Adipocyte (in vitro differentiated cells): ENCODE measurements around the gene RPL13A.

Experiments
- DNase-seq: peaks from one replicate; pipeline ENCODE4 v3.0.0-alpha.2; 2015; ENCODE audit warnings: low read depth
- H3K27me3 ChIP-seq: replicated peaks from 2 replicates; pipeline ENCODE4 v1.7.0; 2013; ENCODE audit warnings: mild to moderate bottlenecking, low read length, moderate library complexity; ENCODE audit not compliant: control insufficient read depth, insufficient read depth
- H3K36me3 ChIP-seq: 2 replicates; pipeline ENCODE4 v1.7.0; 2013; ENCODE audit warnings: low read length, mild to moderate bottlenecking, moderate library complexity; ENCODE audit not compliant: control insufficient read depth, insufficient read depth, severe bottlenecking
- H3K4me1 ChIP-seq: 2 replicates; pipeline ENCODE4 v1.7.0; 2013; ENCODE audit warnings: mild to moderate bottlenecking, low read length, moderate library complexity; ENCODE audit not compliant: control insufficient read depth, insufficient read depth
- H3K4me3 ChIP-seq: 2 replicates; pipeline ENCODE4 v1.7.0; 2013; ENCODE audit warnings: mild to moderate bottlenecking, low read length, moderate library complexity
- H3K9ac ChIP-seq: 2 replicates; pipeline ENCODE4 v1.7.0; 2013; ENCODE audit warnings: mild to moderate bottlenecking, low read length, moderate library complexity
- H3K9me3 ChIP-seq: 2 replicates; pipeline ENCODE4 v1.7.0; 2013; ENCODE audit warnings: mild to moderate bottlenecking, low read length, moderate library complexity; ENCODE audit not compliant: control insufficient read depth

RPL13A gene

GRCh38 chr19:49488046-49488862, 846 bp downstream of the RPL13A start:
- H3K9ac ChIP-seq, result peak overlapping the region; percentile 100
- H3K27me3 ChIP-seq, result no peaks in the 10 kb centered on the region
- no peaks in the 10 kb centered on the region for H3K9me3 ChIP-seq
- peak overlapping the region; percentile 99 for H3K4me3 ChIP-seq
- peaks cover 42% of the 10 kb centered on the region for H3K36me3 ChIP-seq
- peaks cover 19% of the 10 kb centered on the region for H3K4me1 ChIP-seq
- peak; percentile 31 for DNase-seq

DNA sequence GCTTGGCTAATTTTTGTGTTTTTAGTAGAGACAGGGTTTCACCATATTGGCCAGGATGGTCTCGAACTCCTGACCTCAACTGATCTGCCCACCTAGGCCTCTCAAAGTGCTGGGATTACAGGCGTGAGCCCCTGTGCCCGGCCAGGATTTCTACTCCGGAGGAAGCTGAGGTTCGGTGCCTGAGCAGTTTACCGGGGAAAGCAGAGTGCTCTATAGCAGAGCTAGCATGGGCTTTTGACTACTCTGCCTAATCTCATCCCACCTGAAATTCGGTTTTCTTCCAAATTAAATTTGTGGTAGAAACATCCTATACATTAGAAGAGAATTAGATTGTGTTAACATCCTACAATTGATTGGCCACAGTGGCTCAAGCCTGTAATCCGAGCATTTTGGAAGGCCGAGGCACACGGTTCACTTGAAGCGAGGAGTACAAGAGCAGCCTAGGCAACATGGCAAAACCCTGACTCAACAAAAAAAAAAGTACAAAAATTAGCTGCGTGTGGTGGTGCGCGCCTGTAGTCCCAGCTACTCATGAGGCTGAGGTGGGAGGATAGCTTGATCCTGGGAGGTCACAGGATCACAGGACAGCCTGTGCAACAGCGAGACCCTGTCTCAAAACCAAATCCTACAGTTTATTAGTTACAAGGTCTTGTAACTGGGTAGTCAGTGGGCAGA, 1.6 kb downstream of the RPL13A start:
- peaks cover 43% of the 10 kb centered on the region for H3K36me3 ChIP-seq
- no peaks in the 10 kb centered on the region for H3K9me3 ChIP-seq
- peak; percentile 38 for DNase-seq
- H3K9ac ChIP-seq, result peak overlapping the region; percentile 100
- H3K4me1 ChIP-seq, result peaks cover 19% of the 10 kb centered on the region
- H3K27me3 ChIP-seq, result no peaks in the 10 kb centered on the region
- H3K4me3 ChIP-seq, result peak overlapping the region; percentile 99

DNA sequence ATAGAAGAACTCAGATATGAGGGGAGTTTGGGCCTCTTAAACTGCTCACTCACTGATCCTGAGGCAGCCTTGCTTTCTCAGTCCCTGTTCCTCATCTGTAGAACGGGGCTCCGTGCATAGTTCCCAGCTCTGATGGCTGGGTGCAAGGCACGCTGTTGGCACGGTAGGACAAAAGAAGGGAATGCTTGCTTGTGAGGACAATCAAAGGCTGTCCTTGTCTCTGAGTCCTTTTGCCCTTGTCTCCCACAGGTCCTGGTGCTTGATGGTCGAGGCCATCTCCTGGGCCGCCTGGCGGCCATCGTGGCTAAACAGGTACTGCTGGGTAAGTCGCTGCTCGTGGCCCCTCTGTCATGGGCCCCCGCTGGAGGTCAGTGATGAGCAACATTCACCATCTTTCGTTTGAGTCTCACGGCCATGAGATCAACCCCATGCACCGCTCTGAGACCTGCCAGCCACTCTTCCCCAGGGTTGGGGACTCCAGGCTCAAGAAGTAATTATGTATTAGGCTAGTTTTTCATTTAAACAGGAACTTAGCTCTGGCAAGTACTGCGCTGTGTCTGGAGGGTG, 2.3 kb downstream of the RPL13A start:
- Histone ChIP-seq H3K36me3 (peaks cover 43% of the 10 kb centered on the region), H3K27me3 (no peaks in the 10 kb centered on the region), H3K9ac (peak overlapping the region; percentile 100), H3K9me3 (no peaks in the 10 kb centered on the region), H3K4me1 (peaks cover 19% of the 10 kb centered on the region), H3K4me3 (peak overlapping the region; percentile 99)
- DNase-seq, result no peak

- Histone ChIP-seq H3K4me3 (peak overlapping the region; percentile 99), H3K9ac (peak overlapping the region; percentile 100), H3K9me3 (no peaks in the 10 kb centered on the region), H3K36me3 (peaks cover 43% of the 10 kb centered on the region), H3K4me1 (peaks cover 19% of the 10 kb centered on the region), H3K27me3 (no peaks in the 10 kb centered on the region)
- no peak for DNase-seq
Measured at GRCh38 chr19:49490287-49491029, 3.0 kb downstream of the RPL13A start.

DNA sequence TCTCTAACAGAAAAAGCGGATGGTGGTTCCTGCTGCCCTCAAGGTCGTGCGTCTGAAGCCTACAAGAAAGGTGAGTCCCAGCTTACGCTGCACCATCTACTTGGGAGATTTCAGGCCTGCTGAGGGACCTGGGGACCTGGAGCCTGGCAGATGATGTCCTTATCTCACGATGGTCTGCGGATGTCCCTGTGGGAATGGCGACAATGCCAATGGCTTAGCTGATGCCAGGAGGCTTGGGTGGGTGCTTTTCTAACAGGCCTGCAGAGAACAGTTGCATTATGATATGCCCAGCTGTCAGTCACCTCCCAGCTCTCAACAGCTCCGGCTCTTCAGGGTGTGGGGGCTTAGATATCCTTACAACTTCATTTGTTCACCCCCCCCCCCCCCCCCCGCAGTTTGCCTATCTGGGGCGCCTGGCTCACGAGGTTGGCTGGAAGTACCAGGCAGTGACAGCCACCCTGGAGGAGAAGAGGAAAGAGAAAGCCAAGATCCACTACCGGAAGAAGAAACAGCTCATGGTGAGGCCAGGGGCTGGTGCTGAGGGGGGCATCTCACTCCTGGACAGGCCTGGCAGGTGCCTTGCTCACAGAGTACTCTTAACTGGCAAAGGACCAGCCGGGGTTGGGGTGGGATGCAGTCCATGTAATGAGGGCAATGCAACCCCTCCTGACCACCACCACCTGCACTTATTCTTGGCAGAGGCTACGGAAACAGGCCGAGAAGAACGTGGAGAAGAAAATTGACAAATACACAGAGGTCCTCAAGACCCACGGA, 3.8 kb downstream of the RPL13A start:
- Histone ChIP-seq H3K36me3 (peaks cover 43% of the 10 kb centered on the region), H3K4me1 (peaks cover 19% of the 10 kb centered on the region), H3K4me3 (peak overlapping the region; percentile 99), H3K27me3 (no peaks in the 10 kb centered on the region), H3K9ac (peak overlapping the region; percentile 100), H3K9me3 (no peaks in the 10 kb centered on the region)
- DNase-seq, result no peak

DNA sequence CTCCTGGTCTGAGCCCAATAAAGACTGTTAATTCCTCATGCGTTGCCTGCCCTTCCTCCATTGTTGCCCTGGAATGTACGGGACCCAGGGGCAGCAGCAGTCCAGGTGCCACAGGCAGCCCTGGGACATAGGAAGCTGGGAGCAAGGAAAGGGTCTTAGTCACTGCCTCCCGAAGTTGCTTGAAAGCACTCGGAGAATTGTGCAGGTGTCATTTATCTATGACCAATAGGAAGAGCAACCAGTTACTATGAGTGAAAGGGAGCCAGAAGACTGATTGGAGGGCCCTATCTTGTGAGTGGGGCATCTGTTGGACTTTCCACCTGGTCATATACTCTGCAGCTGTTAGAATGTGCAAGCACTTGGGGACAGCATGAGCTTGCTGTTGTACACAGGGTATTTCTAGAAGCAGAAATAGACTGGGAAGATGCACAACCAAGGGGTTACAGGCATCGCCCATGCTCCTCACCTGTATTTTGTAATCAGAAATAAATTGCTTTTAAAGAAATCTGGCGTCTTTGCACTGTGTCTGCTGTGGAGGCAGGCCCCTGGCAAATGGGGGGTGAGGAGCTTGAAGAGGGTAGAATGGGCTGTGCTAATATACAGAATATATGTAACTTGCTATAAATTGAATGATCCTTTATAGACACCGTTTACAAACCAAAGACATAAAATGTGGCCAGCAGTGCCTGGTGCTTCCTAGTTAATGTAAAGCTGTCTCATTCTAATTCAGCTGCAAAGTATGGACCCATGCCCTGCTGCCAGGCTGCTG, 4.6 kb downstream of the RPL13A start:
- no peak for DNase-seq
- H3K4me1 ChIP-seq, result peaks cover 19% of the 10 kb centered on the region
- peaks cover 43% of the 10 kb centered on the region for H3K36me3 ChIP-seq
- no peak overlapping the region for H3K4me3 ChIP-seq
- no peaks in the 10 kb centered on the region for H3K27me3 ChIP-seq
- H3K9me3 ChIP-seq, result no peaks in the 10 kb centered on the region
- H3K9ac ChIP-seq, result peak overlapping the region; percentile 7

GRCh38 chr19:49492573-49493405, 5.4 kb downstream of the RPL13A start:
- H3K9me3 ChIP-seq, result no peaks in the 10 kb centered on the region
- H3K36me3 ChIP-seq, result peaks cover 49% of the 10 kb centered on the region
- peak overlapping the region; percentile 7 for H3K9ac ChIP-seq
- peaks cover 25% of the 10 kb centered on the region for H3K4me1 ChIP-seq
- H3K27me3 ChIP-seq, result no peaks in the 10 kb centered on the region
- DNase-seq, result no peak
- no peak overlapping the region for H3K4me3 ChIP-seq

DNA sequence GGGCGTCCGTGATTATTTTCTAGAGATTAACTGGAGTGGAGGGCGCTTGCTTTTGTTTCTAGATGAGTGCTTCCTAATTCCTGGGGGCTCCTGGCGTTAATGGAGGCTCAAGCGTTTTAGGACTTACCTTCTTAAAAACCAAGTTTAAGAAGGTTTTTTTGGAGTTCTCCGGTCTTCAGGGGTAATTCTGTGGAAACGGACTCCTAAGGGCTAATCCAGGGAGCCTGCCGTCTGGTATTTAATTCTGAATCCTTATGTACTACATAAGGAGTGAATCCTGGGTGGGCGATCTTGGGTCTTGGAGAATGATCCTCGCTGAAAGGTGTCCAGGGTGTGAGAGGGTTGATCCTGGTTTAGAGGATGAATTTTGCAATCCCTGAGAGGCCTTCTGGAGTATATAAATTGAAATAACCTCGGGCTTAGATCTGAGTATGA, 9.2 kb downstream of the RPL13A start:
- H3K4me1 ChIP-seq, result peaks cover 32% of the 10 kb centered on the region
- peak overlapping the region; percentile 100 for H3K4me3 ChIP-seq
- DNase-seq, result no peak
- no peaks in the 10 kb centered on the region for H3K9me3 ChIP-seq
- peak overlapping the region; percentile 100 for H3K9ac ChIP-seq
- peaks cover 49% of the 10 kb centered on the region for H3K36me3 ChIP-seq
- no peaks in the 10 kb centered on the region for H3K27me3 ChIP-seq

DNA sequence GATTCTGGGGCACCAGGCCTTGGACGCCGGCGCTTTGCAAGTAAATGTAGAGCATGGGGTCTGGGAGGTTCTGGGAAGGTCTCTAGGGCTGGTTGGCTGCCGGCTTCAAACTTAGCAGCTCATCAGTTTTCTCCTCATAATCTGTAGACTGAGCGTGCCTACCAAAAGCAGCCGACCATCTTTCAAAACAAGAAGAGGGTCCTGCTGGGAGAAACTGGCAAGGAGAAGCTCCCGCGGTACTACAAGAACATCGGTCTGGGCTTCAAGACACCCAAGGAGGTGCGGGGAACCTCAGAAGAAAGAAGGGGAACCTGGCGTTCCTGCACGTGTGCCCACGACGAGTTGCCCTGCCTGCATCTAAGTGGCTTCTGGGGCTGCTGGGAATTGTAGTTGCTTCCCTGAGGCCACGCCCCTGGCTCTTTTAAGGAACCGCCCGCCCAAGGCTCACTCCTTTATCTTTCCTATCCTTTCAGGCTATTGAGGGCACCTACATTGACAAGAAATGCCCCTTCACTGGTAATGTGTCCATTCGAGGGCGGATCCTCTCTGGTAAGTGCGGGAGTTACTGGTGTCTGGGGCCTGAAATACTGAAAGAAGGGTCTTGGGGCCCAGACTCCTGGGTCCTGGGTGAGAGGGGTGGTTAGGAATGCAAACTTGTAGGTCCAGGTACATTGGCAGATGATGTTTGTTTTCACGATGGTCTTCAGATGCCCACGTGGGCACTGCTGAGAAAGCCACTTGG, 9.8 kb downstream of the RPL13A start:
- Histone ChIP-seq H3K4me1 (peaks cover 32% of the 10 kb centered on the region), H3K9me3 (no peaks in the 10 kb centered on the region), H3K36me3 (peaks cover 43% of the 10 kb centered on the region), H3K9ac (peak overlapping the region; percentile 100), H3K27me3 (no peaks in the 10 kb centered on the region), H3K4me3 (peak overlapping the region; percentile 100)
- DNase-seq, result peak; percentile 79
